GM18526 (cell line): ENCODE data around the gene RRP9.

ENCODE experiments used
- POLR2A ChIP-seq: IDR thresholded peaks from 3 replicates; pipeline ENCODE4 v1.6.1; 2011; ENCODE audit not compliant: insufficient read length; ENCODE audit errors: extremely low read depth

RRP9 gene

GRCh38 chr3:51927061-51927977 is 14.4 kb downstream of the RRP9 start:
- no peak for TF ChIP-seq POLR2A

DNA sequence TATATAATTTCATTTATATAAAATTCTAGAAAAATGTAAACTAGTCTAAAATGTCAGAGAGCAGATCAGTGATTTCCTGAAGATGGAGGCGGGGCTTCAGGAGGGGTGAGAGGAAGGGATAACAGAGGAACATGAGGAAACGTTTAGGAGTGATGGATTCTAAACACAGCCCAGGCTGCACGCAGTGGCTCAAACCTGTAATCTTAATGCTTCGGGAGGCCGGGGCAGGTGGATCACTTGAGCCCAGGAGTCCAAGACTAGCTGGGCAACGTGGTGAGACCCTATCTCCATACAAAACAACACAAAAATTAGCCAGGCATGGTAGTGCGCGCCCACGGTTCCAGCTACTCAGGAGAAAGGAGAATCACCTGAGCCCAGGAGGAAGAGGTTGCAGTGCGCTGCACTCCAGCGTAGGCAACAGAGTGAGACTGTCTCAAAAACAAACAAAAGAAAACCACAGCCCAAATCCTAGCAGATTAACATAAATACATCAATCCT is 20.6 kb downstream of the RRP9 start:
- no peak for TF ChIP-seq POLR2A

- no peak for TF ChIP-seq POLR2A
Measured at GRCh38 chr3:51916418-51916817, 25.3 kb downstream of the RRP9 start.

DNA sequence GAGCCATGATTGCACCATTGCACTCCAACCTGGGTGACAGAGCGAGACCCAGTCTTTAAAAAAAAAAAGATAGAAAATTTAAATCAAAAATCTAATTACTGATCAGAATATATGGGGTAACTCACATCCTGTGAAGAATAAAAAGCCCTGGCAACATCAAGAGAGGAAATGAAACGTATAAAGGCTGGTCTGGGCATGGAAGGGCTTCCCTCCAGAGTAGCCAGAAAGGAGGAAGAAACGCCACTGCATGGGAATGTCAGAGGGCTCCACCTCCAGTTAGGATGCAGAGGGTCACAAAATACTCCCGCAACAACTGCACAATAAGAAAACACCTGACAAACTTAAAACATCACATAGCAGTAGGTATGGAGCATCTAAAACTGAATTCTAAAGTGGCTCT is 33.7 kb downstream of the RRP9 start:
- TF ChIP-seq POLR2A, result no peak

- TF ChIP-seq POLR2A, result no peak
Measured at GRCh38 chr3:51904034-51904823, 37.5 kb downstream of the RRP9 start.

DNA sequence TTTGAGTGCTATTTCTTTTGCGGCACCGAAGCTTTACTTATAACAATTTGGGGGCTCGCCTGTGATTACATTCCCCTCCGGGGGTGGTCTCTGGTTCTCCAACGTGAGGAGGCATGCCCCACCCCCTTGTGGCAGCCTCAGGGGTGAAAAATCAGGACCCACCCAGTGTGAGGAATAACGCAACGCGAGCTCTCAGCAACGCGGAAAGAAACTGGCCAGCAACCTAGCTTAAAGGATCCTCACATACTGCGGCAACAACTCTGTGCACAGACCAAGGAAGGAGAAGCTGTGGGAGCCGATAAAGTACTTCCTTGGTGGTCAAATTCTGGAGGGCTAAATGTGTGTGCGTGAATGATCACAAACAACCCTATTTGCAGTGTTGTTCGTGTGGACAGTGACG is 44.3 kb downstream of the RRP9 start:
- no peak for TF ChIP-seq POLR2A

DNA sequence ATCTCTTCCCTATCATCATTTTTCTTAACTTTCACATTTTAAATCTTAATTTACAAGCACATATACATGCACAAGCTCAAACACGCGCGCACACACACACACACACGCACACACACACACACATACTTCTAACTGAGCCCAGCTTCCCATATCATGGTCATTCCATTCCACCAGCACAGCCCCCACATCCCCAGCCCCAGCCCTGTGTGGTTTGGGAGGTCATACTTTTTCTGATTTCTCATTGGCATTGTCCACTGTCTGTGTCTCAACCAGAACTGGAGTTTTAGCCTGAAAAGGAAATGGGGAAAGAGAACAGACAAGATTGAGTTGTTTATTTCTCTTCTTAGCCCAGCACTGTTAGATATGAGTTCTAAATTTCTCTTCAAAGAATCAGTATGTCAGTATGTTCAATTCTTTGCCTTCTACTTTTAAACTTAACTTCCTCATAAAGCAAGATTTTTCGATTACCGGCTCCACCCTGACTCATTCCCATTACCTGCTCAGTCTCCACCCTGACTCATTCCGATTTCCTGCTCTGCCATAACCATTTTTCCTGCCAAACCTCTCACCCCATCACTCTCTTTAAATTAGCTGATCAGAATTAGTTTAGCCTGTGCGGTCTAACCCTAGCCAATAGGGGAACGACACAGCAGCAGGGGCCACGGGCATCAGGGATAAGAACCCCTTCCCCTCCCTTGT is 44.9 kb downstream of the RRP9 start:
- TF ChIP-seq POLR2A, result no peak

DNA sequence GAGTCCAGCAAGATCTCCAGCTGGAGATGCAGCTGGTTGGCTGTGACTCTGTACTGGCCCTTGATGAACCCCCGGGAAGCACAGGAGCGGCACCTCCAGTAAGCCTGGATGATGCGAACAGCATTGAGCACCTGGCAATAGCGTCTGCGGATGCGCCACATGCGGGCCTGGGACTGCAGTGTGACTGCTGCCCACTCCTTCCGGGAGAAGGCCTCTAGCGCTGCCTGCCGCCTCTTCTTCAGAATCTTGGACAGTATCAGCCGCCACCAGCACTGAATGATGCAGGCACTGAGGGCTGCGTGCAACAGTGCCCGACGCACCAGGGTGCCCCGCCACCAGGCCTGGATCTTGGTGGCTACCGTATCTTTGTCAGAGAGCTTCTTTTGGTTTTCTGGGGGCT is 46.8 kb downstream of the RRP9 start:
- TF ChIP-seq POLR2A, result no peak

DNA sequence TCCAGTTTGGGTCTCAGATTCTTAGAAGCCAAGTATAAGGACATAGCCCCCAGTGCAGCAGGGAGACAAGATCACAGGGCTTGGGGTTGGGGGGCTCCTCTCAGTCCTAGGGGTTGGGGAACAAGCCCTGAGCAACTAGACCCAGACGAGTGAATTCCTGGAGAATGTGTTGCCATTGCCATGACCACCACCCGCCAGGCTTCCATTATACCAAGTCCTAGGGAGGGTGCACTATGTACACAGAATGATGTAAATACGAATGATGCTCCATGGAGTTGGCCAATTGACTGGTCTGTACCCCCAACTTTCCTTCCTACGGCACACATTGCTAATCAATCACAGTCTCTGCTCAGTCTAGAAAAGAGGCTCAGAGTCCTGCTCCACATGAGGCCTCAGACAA is 47.3 kb downstream of the RRP9 start:
- no peak for TF ChIP-seq POLR2A

- no peak for TF ChIP-seq POLR2A
Measured at GRCh38 chr3:51891242-51892039, 50.3 kb downstream of the RRP9 start.

- TF ChIP-seq POLR2A, result no peak
Measured at GRCh38 chr3:51888463-51889105, 53.1 kb downstream of the RRP9 start.

- TF ChIP-seq POLR2A, result no peak
Measured at GRCh38 chr3:51887620-51888019, 54.1 kb downstream of the RRP9 start.

- no peak for TF ChIP-seq POLR2A
Measured at GRCh38 chr3:51886447-51886846, 55.3 kb downstream of the RRP9 start.
